Measurements from ENCODE around the gene TRIM56.
"Not testable (repeated sequence)": the region's sequence is repeated elsewhere in the genome, so short reads cannot be mapped to it uniquely, and the experiment has no call there.

The TRIM56 gene

GRCh38 chr7:101108330-101108857 lies 23.1 kb downstream of the TRIM56 start:
- H3K27ac ChIP-seq = peak overlapping the region in 9 of 21 experiments; percentile 23 to 84 (median 46)

GRCh38 chr7:101108961-101109360 lies 23.7 kb downstream of the TRIM56 start:
- peak overlapping the region in 14 of 21 experiments; percentile 11 to 84 (median 44) for H3K27ac ChIP-seq
- no peak overlapping the region for H3K4me3 ChIP-seq

More at GRCh38 chr7:101108330-101108857, 23.1 kb downstream of the TRIM56 start:
- no peak overlapping the region for H3K4me3 ChIP-seq

DNA sequence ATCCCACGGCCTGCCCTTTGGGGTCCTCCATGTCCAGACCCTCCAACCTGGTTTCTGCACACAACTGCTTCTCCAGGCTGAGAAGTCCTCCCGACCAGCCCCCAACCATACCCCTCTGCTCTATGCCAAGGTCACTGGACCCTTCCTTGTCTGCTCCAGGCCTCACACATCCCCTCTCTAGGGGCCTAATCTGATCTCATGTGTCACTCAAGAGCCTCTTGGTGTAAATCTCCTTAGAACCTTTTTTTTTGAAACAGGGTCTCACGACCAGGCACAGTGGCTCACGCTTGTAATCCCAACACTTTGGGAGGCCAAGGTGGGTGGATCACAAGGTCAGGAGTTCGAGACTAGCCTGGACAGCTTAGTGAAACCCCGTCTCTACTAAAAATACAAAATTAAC lies 24.1 kb downstream of the TRIM56 start:
- Histone ChIP-seq H3K27ac (peak overlapping the region in 12 of 21 experiments; percentile 11 to 84 (median 58)), H3K4me3 (no peak overlapping the region)

GRCh38 chr7:101111261-101111660 lies 26.0 kb downstream of the TRIM56 start:
- H3K4me3 ChIP-seq = no peak overlapping the region
- peak overlapping the region in 5 of 21 experiments; percentile 1 to 86 (median 52) for H3K27ac ChIP-seq

DNA sequence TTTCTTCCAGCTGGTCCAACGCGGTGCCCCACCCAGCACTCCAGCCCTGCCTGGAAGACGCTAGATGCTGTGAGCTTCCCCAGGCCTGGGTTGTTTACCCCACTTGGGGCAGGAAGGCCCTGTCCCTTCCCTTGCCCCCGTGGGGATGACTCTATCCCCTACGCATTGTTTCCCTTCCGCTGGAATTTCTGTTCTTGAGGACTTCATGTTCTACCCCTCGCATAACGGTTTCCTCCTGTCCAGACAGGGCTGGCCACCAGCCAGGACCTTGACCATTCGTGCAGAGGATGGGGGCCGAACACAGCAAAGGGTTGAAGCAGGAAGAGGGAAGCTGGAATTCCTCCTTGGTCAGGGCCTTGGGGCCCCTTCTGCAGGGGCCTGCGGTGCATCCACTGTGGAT lies 27.0 kb downstream of the TRIM56 start:
- H3K27ac ChIP-seq = peak overlapping the region in 5 of 21 experiments; percentile 1 to 86 (median 52)

DNA sequence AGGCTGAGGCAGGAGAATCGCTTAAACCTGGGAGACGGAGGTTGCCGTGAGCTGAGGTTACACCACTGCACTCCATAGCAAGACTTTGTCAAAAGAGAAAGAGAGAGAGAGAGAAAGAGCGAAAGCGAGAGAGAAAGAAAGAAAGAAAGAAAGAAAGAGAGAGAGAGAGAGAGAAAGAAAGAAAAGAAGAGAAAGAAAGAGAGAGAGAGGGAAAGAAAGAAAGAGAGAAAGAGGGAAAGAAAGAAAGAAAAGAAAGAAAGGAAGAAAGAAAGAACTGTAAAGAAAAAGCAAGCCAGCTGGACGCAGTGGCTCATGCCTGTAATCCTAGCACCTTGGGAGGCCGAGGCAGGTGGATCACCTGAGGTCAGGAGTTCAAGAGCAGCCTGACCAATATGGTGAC lies 27.9 kb downstream of the TRIM56 start:
- H3K27ac ChIP-seq = peak overlapping the region in 2 of 21 experiments; percentile 64 to 86
- not testable (repeated sequence) for H3K4me3 ChIP-seq

More for the DNA sequence above, 27.0 kb downstream of the TRIM56 start:
- no peak overlapping the region for H3K4me3 ChIP-seq

- peak overlapping the region in 1 of 21 experiments; percentile 17 for H3K27ac ChIP-seq
- no peak overlapping the region for H3K4me3 ChIP-seq
Observed at GRCh38 chr7:101113836-101114235, 28.6 kb downstream of the TRIM56 start.

- Histone ChIP-seq H3K4me3 (no peak overlapping the region), H3K27ac (peak overlapping the region in 1 of 21 experiments; percentile 17)
Observed at GRCh38 chr7:101114492-101114891, 29.2 kb downstream of the TRIM56 start.

DNA sequence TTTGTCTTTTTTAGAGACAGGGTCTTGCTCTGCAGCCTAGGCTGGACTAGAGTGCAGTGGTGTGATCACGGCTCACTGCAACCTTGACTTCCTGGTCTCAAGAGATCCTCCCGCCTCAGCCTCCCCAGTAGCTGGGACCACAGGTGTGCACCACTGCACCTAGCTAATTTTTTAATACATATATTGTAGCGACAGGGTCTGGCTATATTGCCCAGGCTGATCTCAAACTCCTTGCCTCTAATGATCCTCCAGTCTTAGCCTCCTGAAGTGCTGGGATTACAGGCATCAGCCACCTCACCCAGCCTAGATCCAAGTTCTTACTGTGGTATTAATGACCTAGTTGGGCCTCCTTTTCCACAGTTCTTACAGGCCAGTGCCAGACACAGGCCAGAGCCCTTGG lies 29.9 kb downstream of the TRIM56 start:
- Histone ChIP-seq H3K4me3 (no peak overlapping the region), H3K27ac (peak overlapping the region in 2 of 21 experiments; percentile 17 to 34)

DNA sequence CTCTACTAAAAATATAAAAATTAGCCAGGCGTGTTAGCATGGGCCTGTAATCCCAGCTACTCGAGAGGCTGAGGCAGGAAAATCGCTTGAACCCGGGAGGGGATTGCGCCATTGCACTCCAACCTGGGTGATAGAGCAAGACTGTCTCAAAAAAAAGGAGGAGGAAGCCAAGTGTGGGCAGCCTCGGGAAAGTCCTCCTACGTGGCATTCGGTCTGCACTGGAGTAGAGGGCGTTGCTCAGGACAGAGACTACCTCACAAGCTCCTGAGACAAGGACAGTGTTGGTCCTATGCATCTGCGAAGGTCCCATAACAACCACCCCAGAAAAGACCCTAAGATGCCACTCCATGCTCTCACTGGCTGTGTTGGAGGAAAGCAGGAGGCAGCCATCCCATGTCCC lies 31.6 kb downstream of the TRIM56 start:
- Histone ChIP-seq H3K27ac (peak overlapping the region in 4 of 21 experiments; percentile 24 to 79 (median 44)), H3K4me3 (no peak overlapping the region)

GRCh38 chr7:101118856-101119255 lies 33.6 kb downstream of the TRIM56 start:
- Histone ChIP-seq H3K4me3 (no peak overlapping the region), H3K27ac (peak overlapping the region in 1 of 21 experiments; percentile 3)

GRCh38 chr7:101119876-101120275 lies 34.6 kb downstream of the TRIM56 start:
- Histone ChIP-seq H3K4me3 (no peak overlapping the region), H3K27ac (peak overlapping the region in 2 of 21 experiments; percentile 14 to 18)

DNA sequence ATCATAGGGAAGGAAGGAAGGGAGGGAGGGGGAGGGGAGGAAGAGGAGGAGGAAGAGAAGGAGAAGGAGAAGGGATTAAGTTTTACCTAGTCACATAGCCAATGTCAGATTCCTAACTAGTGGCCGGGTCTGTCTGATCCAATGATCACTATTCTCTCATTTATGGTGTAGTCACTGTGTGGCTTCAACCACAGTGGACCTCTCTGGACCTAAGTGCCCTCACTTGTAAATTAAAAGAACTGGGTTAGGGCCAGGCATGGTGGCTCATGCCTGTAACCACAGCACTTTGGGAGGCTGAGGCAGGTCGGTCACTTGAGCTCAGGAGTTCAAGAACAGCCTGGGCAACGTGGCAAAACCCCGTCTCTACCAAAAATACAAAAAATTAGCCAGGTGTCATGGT lies 35.0 kb downstream of the TRIM56 start:
- Histone ChIP-seq H3K27ac (peak overlapping the region in 2 of 21 experiments; percentile 14 to 18), H3K4me3 (no peak overlapping the region)

DNA sequence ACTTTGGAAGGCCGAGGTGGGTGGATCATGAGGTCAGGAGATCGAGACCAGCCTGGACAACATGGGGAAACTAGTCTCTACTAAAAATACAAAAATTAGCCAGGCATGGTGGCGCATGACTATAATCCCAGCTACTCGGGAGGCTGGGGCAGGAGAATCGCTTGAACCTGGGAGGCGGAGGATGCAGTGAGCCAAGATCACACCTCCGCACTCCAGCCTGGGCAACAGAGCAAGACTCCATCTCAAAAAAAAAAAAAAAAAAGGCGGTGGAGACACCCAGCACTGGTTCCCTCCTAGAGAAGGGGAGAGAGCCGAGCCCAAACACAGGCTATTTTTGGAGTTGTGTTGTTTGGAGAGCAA lies 36.3 kb downstream of the TRIM56 start:
- H3K4me3 ChIP-seq = peak overlapping the region in 1 of 7 experiments; percentile 10
- peak overlapping the region in 14 of 21 experiments; percentile 46 to 90 (median 72) for H3K27ac ChIP-seq

DNA sequence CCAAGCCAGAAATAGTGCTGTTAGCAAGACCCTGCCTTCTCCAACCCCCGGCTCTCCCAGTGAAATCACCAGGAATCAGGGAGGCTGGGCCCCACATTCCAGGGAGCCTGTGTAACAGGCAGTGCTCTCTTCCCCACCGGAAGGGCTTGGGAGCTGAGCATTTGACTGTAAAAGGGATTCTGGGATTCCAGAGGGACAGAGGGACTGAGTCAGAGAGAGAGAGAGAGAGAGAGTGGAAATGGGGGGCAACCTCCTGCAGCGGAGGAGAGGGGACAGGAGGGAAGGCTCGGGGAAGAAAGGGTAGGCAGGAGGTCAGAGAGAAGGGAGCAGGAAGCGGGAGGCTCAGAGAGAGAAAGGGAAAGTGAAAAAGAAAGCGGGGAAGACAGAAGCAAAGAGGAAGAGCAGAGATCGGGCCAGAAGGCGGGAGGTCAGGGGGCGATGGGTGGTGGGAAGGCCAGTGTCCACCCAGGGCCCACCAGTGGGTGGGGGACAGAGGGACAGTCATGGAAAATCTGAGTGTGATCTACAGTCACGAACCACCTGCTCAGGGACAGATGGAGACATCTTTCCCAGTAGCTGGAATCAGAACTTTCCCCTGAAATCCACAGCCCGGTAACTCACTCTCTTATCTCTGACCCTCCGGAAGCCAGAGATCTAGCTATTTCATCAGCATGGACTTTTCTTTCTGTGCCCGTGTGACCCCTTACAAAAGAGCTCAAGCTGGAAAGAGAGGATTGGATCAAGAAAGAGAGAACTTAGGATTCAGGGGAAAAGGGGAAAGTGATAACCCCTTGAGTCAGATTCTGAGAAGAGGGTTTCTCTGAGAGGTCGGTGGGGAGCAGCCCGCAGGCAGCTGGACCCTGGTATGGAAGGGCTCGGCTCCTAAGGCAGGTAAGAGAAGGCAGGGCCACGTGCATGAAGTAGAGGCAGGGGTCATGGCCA lies 37.0 kb downstream of the TRIM56 start:
- H3K27ac ChIP-seq = peak overlapping the region in 20 of 21 experiments; percentile 2 to 90 (median 66)
- H3K4me3 ChIP-seq = peak overlapping the region in 4 of 7 experiments; percentile 5 to 16 (median 10)

GRCh38 chr7:101122933-101123702 lies 37.8 kb downstream of the TRIM56 start:
- H3K4me3 ChIP-seq = no peak overlapping the region

DNA sequence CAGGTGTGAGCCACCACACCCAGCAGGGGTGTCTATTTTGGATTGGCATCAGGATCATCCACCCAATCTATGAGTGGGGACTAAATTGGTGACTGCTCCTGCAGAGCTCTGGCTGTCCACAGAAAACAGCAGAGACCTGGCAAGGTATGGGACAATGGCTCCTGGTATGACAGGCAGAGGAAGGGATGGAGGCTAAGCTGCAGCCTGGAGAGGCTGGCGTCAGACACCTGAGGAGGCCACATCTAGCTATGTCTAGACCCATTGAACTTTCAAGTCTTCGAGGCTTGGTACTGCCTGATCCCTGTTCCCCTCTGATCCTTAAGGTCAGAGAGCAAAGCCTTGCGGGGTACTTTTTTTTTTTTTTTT lies 38.4 kb downstream of the TRIM56 start:
- Histone ChIP-seq H3K27ac (peak overlapping the region in 3 of 21 experiments; percentile 44 to 90 (median 88)), H3K4me3 (no peak overlapping the region)

More at GRCh38 chr7:101122933-101123702, 37.8 kb downstream of the TRIM56 start:
- peak overlapping the region in 12 of 21 experiments; percentile 37 to 90 (median 77) for H3K27ac ChIP-seq

DNA sequence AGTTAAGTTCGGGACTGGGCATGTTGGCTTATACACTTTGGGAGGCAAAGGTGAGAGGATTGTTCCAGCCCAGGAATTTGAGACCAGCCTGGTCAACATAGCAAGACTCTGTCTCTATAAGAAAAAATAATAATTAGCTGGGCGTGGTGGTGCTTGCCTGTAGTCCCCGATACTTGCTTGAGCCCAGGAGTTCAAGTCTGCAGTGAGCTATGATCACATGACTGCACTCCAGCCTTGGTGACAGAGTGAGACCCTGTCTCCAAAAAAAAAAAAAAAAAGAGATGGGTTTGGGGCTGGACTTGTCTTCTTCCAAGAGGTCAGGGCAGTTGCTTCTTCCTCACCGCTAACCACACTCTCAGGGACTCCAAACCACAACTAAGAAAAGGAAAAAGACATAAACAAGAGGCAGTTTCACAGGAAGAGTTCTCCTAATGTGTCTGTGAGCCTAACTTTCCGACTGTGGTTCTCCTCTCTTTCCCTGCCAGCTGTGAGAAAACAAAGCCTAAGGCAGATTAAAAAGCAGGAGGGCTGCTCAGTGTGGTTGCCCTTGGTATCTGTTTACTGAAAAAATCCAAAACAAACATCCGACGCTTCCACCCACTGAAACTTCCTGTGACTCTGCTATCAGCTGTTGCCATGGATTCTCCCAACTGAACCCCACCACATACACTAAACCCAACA lies 39.2 kb downstream of the TRIM56 start:
- H3K27ac ChIP-seq = peak overlapping the region in 16 of 21 experiments; percentile 9 to 90 (median 60)

DNA sequence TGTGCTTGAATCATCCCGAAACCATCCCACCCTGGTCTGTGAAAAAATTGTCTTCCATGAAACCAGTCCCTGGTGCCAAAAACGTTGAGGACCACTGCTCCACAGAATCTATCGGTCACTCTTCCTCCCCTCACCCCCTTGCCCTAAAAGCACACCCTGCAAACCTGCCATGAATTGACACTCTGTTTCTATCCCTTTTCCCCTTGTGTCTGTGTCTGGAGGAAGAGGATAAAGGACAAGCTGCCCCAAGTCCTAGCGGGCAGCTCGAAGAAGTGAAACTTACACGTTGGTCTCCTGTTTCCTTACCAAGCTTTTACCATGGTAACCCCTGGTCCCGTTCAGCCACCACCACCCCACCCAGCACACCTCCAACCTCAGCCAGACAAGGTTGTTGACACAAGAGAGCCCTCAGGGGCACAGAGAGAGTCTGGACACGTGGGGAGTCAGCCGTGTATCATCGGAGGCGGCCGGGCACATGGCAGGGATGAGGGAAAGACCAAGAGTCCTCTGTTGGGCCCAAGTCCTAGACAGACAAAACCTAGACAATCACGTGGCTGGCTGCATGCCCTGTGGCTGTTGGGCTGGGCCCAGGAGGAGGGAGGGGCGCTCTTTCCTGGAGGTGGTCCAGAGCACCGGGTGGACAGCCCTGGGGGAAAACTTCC lies 40.8 kb downstream of the TRIM56 start:
- peak overlapping the region in 1 of 7 experiments; percentile 34 for H3K4me3 ChIP-seq
- H3K27ac ChIP-seq = peak overlapping the region in 19 of 21 experiments; percentile 29 to 90 (median 63)

More for the DNA sequence above, 39.2 kb downstream of the TRIM56 start:
- H3K4me3 ChIP-seq = no peak overlapping the region
